Measurements from ENCODE around the gene TTC16. TPM values are rescaled to one million over a fixed set of nuclear protein-coding genes. Genes with fewer than 3 reads are reported as not detected.
A peak's percentile ranks its signal among the peaks of the same experiment; 100 is the strongest.

TTC16 gene
- total RNA-seq, 1 donor from 2014 or later: not detected

DNA sequence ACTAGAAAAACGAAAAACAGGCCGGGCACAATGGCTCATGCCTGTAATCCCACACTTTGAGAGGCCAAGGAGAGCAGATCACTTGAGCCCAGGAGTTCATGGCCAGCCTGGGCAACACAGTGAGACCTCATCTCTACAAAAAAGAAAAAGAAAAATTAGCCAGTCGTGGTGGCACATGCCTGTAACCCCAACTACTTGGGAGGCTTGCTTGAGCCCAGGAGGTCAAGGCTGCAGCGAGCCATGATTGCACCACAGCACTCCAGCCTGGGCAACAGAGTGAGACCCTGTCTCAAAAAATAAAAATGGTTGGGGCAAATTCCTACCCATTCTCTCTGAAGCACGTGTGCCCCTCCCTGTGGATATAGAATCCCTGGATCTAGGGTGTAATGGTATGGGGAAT lies 17.5 kb upstream of the TTC16 start:
- Mint-ChIP-seq H3K27ac (no peak overlapping the region), H3K9me3 (no peaks in the 10 kb centered on the region), H3K4me3 (no peak overlapping the region), H3K4me1 (peaks cover 16% of the 10 kb centered on the region), H3K36me3 (ENCODE audit: low read depth) (no peaks in the 10 kb centered on the region), H3K27me3 (no peaks in the 10 kb centered on the region)
- ChIA-PET POLR2A (interaction anchor here (0.8 kb wide), 1 partner anchor 73 kb away, joined by 3 read pairs; no protein-coding TSS in a partner anchor), CTCF (no interaction called here)
- no peak for DNase-seq
- TF ChIP-seq CTCF (IDR thresholded peaks at IDR 0.05): no peak
- intact Hi-C loops (cut with micrococcal nuclease): no loop called here
- no peak for ATAC-seq (ENCODE audit: low read depth)

- H3K4me3 Mint-ChIP-seq: peak overlapping the region; percentile 83
- ChIA-PET CTCF (no interaction called here), POLR2A (interaction anchor here (0.6 to 0.8 kb wide), 2 partner anchors 72 to 672 kb away, joined by 3 read pairs; partner anchors contain the start of gene URM1)
- H3K9me3 Mint-ChIP-seq: no peaks in the 10 kb centered on the region
- H3K36me3 Mint-ChIP-seq (ENCODE audit: low read depth): no peaks in the 10 kb centered on the region
- H3K4me1 Mint-ChIP-seq: peaks cover 16% of the 10 kb centered on the region
- ATAC-seq (ENCODE audit: low read depth): peak; percentile 100
- TF ChIP-seq CTCF (IDR thresholded peaks at IDR 0.05): no peak
- intact Hi-C loops (cut with micrococcal nuclease): loop anchor here (1.0 kb wide), 2 partner anchors 16 to 36 kb away; partner anchors contain the start of genes PTRH1 and TOR2A
- H3K27ac Mint-ChIP-seq: peak overlapping the region; percentile 78
- H3K27me3 Mint-ChIP-seq: no peaks in the 10 kb centered on the region
- peak; percentile 76 for DNase-seq
These were observed 16.8 kb upstream of the TTC16 start for GRCh38 chr9:127698985-127699670.

DNA sequence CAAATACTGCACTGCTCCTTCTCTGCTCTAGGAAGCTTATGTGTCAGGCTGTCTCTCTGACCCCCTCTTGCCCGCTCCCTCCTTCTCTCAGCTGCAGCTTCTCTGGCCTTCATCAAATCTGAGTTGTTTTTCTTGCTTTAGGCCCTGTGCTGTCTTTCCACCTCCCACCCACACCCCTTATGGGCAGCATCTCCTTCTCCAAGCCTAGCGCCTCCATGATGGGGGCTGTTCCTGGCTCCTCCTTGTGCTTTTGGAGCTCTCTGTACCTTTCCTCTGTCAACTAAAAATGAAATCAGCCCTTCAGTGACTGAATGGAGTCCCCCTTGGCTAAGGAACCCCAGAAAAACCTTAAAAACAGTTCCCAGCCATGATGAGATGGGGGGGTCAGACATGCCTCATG lies 15.7 kb upstream of the TTC16 start:
- Mint-ChIP-seq H3K27me3 (no peaks in the 10 kb centered on the region), H3K4me1 (peaks cover 16% of the 10 kb centered on the region), H3K27ac (peak overlapping the region; percentile 50), H3K4me3 (peak overlapping the region; percentile 11), H3K36me3 (ENCODE audit: low read depth) (no peaks in the 10 kb centered on the region), H3K9me3 (no peaks in the 10 kb centered on the region)
- POLR2A ChIA-PET: interaction anchor here (0.6 kb wide), 1 partner anchor 671 kb away, joined by 3 read pairs; the partner anchor contains the start of gene URM1
- ATAC-seq (ENCODE audit: low read depth) (no peak), DNase-seq (no peak)
- CTCF ChIA-PET: no interaction called here
- intact Hi-C loops (cut with micrococcal nuclease): no loop called here
- no peak for TF ChIP-seq CTCF (IDR thresholded peaks at IDR 0.05)

- no peaks in the 10 kb centered on the region for H3K27me3 Mint-ChIP-seq
- no peaks in the 10 kb centered on the region for H3K36me3 Mint-ChIP-seq (ENCODE audit: low read depth)
- no peak overlapping the region for H3K27ac Mint-ChIP-seq
- no peaks in the 10 kb centered on the region for H3K9me3 Mint-ChIP-seq
- intact Hi-C loops (cut with micrococcal nuclease): no loop called here
- peaks cover 16% of the 10 kb centered on the region for H3K4me1 Mint-ChIP-seq
- POLR2A ChIA-PET: no interaction called here
- CTCF ChIA-PET: no interaction called here
- ATAC-seq (ENCODE audit: low read depth) (no peak), DNase-seq (no peak)
- no peak overlapping the region for H3K4me3 Mint-ChIP-seq
- no peak for TF ChIP-seq CTCF (IDR thresholded peaks at IDR 0.05)
These were observed 15.2 kb upstream of the TTC16 start for GRCh38 chr9:127700594-127701255.

- H3K4me3 Mint-ChIP-seq: no peak overlapping the region
- no peaks in the 10 kb centered on the region for H3K27me3 Mint-ChIP-seq
- no peaks in the 10 kb centered on the region for H3K9me3 Mint-ChIP-seq
- H3K4me1 Mint-ChIP-seq: peaks cover 20% of the 10 kb centered on the region
- intact Hi-C loops (cut with micrococcal nuclease): no loop called here
- ATAC-seq (ENCODE audit: low read depth) (no peak), DNase-seq (no peak)
- no peak overlapping the region for H3K27ac Mint-ChIP-seq
- H3K36me3 Mint-ChIP-seq (ENCODE audit: low read depth): no peaks in the 10 kb centered on the region
- no peak for TF ChIP-seq CTCF (IDR thresholded peaks at IDR 0.05)
- ChIA-PET POLR2A (interaction anchor here (0.8 kb wide), 1 partner anchor 980 kb away, joined by 3 read pairs; no protein-coding TSS in a partner anchor), CTCF (no interaction called here)
These were observed 12.5 kb upstream of the TTC16 start for GRCh38 chr9:127703289-127703946.
